Myocyte (in vitro differentiated cells): ENCODE results near the gene NEDD4L. TPM values are rescaled to one million over a fixed set of nuclear protein-coding genes. Genes with fewer than 3 reads are reported as not detected.
A peak's percentile ranks its signal among the peaks of the same experiment; 100 is the strongest.

Experiments
- DNase-seq: peaks from one replicate; pipeline ENCODE4 v3.0.0-alpha.2; 2012; ENCODE audit warnings: low read depth
- total RNA-seq: library from RNA; depleted of rRNA; stranded (reverse); fragments of >200 nt; gene quantifications from 2 replicates; pipeline ENCODE4 v1.2.3, GENCODE V29; 2014

Gene NEDD4L
- total RNA-seq, 1 donor from 2014 or later, result 31.7 TPM

DNA sequence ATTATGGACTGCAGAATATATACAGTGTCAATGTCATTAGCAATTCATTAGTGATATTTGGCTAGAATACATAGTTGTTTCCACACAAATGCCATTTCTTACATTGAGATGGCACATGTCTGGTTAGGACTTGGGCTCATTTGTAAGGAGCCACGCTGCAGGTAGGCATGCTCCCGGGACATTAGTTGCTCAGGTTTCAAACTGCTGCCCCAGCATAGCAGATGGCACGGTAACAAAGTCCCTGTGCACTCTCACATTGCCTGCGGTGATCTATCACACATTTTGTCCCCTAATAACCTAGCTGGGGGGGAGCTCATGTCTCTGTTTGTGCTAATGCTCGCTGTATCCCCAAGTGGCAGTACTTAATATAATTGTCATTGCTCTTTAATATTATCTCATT, 185.1 kb downstream of the NEDD4L start:
- no peak for DNase-seq

DNA sequence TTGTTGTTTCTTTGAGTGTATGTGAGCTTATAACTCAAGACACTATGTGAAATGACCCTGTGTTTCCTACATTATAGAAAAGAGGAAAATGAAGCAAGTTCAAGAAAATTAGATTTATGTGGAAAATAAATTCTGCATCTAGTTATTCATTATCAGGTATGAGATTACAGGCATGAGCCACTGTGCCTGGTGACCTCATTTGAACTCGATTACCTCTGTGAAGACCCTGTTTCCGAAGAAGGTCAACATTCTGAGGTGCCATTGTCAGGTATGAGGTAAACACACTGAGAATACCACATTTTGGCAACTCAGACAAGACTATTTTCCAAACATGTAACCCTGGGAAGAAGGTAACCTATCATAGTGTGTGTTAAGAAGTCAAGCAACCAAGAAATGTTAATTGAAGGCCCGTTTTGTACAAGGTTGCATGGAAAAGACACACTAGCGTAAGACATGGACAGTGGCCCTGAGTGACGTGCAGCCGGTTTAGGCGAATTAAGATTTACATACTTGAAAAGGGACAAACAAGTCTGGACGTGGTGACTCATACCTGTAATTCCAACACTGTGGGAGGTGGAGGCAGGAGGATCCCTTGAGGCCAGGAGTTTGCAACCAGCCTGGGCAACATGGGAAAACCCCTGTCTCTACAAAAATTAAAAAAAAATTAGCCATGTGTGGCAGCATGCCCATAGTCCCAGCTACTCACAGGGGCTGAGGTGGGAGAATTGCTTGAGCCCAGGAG, 186.6 kb downstream of the NEDD4L start:
- no peak for DNase-seq

DNA sequence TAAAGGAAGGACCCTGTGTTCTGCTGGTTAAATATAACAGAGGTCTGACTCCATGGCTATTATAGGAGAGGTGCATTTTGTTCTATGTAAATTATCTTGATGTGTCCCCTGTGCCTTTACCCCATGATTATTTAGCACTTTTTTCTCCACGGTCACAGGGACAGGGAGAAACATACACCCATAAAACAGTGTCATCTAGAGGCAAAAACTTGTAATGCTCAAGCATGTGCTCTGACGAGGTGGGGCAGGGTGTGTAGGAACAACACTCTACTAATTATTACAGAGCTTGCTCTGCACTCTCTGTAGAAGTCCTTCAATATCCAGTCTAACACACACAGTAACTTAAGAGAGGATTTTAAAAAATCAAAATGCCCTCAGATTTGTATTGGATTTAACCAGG, 187.9 kb downstream of the NEDD4L start:
- DNase-seq, result peak; percentile 55

DNA sequence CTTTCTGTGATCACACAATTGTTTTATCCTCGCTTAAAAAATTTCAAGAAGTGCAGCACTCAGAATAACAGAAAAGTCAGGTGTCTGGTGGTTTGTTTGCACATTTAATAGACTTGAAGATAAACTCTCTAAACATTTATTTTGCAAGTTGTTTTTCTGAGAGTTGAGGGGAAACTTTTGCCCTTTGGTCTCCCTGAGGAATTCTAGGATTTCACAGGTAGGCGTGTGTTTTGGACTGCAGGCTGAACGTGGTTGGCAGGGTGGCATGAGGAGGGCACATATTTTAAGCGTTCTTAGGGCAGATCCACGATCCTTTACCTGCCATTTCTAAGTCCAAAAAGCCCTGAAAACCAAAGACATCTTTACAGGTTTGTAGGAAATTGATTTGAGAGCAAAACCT, 188.6 kb downstream of the NEDD4L start:
- DNase-seq, result no peak

DNA sequence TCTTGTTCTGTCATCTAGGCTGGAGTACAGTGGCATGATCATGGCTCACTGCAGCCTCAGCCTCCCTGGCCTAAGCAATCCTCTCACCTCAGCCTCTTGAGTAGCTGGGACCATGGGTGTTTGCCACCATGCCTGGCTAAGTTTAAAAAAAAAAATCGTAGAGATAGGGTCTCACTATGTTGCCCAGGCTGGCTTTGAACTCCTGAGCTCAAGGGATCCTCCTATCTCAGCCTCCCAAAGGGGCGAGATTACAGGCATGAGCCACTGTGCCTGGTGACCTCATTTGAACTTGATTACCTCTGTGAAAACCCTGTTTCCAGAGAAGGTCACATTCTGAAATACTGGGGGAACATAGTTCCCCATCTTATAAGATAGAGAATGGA, 190.3 kb downstream of the NEDD4L start:
- DNase-seq, result no peak

DNA sequence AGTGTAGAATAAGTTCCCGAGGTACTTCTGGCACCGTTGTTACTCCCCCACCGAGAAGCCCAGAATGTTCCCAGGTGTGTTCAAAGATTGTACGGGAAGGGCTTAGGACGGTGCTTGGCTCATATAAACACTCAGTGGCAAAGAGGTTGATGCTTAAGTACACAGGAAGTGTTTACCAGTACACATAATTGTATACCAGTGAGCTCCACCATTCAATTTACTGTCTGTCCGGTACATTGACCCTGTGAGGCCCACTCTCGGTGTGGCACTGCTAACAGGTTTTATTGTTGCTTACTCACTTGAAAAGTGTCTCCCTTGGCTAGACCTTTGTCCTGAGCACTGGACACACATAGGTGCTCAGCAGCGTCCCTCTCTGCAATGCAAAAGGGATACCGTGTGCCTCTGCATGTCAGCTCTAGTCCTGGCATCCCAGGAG, 191.0 kb downstream of the NEDD4L start:
- no peak for DNase-seq

DNA sequence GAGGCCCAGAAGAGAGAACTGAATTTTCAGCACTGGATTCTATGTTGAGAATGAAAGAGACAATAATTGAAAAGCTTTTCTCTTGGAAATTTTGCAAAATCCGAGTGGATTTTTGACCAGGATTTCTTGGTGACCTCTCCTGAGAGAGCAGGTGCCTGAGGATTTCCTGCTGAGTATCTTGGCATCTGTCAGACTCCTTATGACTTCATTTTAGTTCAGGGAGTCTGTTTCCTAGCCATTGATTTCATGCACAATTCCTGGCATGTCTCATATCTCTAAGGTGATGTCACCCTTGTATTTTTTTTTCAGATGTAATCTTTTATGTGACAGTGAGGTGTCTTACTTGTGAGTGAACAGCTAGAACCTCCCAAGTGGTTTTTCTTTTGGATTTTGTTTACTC, 195.9 kb downstream of the NEDD4L start:
- DNase-seq, result no peak

DNA sequence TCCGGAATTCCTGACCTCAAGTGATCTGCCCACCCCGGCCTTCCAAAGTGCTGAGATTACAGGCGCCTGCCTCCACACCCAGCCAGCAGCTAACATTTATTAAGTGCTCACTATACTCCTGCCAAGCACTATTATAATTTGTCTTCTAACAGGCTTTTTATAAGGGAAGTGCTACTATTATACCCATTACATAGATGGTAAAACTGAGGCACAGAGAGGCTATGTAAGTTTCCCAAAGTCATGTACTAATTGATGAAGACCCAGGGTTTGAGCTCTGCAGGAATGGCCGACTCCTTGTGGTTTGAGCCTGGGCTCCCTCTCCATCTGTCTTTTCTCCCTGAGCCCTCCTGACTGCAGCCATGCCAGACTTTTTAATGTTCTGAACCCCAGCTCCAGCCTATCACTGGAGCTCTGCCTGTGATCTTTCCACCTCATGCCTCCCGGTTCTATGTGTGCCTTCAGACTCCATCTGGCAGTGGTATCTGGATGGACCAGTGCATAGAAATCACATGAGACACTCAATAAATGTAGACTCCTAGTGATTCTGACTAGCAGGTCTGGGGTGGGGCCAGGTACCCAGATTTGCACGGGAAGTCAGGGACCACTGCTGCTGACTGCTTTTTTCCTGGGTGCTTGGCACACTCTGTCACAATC, 197.1 kb downstream of the NEDD4L start:
- DNase-seq, result no peak

DNA sequence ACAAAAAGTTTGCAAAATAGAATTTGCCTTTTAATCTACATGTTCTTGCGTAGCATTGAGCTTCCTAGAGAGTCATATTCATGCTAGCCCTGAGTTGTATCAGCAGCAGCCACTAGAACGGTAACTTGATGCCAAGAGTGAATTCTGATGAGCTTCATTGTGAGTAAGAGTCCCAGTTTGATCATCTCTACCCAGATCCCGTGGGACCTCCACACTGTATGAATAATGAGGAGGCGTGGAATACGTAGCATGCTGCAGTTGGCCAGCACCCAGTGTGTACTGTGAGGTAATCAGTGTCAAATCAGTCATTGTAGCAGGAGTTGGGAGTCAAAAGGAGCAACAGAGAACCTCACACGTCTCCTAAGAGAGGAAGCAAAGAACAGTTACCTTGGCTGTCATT, 197.9 kb downstream of the NEDD4L start:
- DNase-seq, result peak; percentile 90

DNA sequence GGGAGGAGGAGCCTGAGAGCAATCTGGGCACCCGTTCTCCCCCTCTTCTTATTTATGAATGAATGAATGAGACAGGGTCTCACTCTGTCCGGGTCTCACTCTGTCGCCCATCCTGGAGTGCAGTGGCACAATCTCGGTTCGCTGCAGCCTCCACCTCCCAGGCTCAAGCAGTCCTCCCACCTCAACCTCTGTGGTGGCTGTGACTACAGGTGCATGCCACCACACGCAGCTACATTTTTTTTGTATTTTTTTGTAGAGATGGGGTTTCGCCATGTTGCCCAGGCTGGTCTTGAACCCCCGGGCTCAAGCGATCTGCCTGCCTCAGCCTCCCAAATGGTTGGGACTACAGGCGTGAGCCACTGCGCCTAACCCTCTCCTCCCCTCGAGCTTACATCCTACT, 198.4 kb downstream of the NEDD4L start:
- no peak for DNase-seq

DNA sequence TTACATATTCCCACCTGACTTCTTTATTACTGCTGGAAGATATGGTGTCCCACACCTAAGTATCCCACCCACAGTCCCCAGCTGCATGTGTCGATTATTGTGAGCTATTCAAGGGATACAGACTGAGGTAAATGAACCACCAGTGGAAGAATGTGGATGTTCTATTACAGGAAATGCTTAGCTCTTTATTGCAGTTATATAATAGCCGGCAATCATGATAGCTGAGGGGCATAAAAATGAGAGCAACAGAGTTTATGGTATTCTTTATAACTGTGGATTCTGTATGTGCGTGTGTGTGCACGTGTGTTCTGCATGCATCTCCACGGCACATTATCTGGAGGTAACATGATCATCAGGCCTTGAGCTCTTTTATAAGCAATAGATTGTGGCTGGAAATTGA, 198.9 kb downstream of the NEDD4L start:
- no peak for DNase-seq

DNA sequence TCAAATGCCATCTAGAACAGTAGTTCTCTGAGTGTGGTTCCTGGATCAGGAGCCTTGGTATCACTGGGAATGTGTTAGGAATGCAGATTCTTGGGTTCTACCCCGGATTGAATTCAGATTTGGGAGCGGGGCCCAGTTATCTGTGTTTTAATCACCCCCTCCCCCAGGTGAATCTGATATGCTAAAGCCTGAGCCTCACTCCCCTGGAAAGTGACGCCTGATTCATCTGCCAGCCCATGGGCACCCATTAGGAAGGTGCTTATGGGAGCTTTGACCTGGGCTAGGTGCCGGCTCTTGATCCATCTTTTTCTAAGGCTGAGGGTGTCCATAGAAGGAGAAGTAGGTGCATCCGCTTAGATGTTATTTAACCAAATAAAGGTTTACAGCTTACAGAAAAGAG, 199.4 kb downstream of the NEDD4L start:
- DNase-seq, result no peak

DNA sequence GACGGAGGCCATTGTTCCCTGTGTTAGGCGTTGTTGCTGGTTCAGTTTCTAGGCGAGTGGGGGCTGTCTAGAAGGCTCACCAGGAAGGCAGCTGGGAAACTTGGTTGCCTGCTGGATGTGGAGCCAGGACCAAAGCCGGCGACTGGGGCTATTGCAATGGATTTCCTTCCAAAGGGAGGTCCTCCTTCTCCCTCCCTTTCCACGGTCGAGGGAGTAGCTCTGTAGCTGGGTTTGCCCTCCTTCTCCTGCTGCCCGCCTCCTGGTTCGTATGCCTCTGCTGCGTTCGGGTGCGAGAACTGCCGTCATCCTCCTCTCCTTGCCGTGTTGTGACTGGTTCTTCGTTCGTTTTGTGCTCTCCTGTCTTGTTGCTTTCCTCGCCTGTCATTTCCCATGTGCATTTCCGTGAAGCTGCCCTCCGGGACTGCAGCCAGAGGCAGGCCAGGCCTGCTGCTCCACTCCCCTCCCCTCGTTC, 203.4 kb downstream of the NEDD4L start:
- DNase-seq, result no peak

DNA sequence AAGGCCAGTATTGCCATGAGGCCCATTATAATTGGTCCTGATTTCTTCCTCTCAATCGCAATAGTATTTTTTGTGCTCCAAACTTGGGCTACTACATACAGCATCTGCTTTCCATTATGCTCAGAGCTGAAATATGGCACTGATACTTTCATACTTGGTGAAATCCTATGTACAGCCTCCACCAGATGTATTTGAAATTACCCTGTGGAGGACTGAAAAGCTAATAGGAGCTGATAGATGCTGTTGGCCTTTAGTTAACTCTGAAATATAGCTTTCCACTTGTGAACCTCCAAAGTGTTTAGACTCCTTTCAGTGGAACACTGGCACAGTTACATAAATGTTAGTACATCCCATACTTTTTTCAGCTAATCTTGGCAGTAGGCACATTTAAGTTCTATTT, 205.7 kb downstream of the NEDD4L start:
- DNase-seq, result no peak

DNA sequence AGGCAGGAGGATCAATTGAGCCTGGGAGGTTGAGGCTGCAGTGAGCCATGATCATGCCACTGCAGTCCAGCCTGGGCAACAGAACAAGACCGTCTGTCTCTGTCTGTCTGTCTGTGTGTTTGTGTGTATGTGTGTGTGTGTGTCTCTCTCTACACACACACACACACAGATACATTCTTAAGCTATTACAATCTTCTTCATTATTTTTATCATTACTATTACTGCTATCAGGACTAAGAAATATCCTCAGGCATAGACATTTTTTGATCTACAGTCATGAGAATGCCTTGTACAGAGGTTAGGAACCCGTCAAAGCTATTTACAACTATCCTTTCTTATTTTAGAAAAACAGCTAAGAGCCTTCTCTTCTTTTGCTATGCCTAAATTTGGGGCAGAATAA, 207.4 kb downstream of the NEDD4L start:
- DNase-seq, result no peak

DNA sequence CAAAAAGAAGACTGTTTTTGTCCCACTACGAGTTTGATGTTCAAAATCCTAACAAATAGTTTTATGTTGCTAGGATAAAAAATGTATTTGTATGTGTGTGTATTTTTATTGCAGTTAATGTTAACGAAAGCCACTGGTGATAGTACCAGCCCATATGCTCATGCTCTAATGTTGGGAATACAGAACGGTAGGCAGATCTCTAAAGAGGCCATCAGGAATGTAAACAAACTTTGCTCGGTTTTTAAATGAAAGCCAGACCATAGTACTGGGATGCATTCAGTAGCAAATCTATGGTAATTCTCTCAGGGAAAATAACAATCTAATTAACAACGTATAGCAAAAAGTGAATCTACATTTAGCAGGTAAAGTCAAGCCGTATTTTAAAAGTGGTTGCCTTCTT, 208.1 kb downstream of the NEDD4L start:
- DNase-seq, result no peak

DNA sequence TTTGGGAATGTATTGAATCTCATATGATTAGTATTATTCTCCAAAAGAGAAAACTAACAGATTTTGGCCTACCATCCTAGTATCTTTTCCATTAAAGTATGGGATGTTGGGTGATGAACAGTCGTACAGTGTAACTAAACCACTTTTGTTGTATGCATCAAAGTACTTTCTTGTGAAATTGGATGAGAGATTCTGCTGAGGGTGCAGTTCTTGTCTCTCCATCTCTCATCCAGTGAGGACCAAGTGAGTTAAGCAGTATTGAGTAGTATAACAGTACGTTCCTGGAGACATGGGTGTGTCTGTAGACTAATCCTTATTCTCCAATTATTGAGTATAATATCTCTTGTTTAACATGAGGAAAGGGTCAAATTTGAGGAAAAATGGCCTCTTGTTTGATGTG, 209.3 kb downstream of the NEDD4L start:
- no peak for DNase-seq

DNA sequence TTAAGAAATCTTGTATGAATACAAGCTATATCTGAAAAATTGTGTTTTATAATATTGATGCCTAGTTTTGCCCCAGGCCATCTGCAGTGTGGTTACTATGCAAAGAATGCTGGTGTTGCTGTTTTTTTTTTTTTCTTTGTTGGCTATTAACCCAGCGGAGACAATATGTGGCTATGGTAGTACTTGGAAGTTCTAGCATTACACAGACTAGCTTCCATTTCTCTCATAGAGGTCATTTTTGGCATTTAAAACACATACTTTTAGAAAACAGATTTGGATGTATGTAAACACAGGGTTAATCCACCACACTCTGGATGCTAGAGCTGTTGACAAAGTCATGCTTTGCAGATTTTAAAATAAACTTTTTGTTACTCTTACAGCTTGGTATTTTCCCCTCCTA, 209.8 kb downstream of the NEDD4L start:
- no peak for DNase-seq

DNA sequence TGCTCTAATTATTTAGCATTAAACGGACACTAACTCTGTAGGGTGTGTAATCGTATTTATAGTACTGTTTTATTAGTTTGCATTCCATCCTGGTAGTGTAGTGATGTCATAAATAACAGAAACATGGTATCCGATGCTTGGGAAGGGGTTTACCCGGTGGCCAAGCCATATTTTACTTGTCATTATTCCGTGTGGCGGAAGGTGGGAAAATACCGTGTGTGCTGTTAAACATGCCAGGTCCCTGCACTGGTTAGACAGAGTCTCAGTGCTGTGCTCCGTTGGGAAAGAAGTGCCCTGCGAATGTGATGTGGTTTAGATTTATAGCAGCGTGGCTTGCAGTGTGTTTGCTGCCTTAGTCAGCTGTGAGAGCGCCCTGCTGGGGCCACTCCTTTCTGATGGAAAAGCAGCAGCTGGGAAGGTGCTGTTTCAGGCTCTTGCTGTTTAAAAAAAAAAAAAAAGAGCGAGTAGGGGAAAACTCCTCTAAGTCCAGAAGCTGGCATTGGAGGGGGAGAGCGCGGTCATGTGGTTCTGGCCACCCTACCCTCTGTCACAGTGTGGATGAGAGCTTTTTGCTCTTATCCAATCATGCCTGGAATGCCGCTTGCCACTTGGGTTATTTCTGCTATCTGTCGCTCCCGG, 211.0 kb downstream of the NEDD4L start:
- peak; percentile 97 for DNase-seq

DNA sequence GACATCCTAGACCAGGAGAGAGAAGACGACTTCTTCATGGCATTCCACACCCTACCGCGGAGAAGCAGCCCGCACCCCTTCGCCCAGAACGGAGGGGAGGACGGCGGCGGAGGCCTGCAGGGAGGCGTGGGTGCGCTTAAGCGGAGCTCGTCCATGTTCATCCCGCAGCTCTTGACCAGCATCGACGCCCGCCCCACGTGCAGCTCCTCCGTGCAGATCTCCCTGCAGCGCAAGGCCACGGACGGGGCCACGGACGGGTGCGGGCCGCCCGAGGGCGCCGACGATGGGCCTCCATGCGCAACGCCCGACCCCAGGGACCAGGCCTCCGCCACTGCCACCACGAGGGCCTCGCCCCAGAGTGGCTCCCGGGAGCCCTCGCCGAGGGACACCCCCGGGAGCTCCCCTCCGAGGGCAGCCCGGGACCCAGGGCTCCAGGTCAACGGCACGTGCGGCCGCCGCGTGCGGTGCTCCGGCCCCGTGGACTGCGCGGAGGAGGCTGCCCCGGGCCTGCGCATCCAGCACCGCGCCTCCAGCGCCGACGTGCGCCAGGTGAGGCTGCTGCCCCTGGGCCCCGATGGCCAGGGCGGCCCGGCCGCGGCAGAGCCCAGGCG, 211.8 kb downstream of the NEDD4L start:
- DNase-seq, result no peak

DNA sequence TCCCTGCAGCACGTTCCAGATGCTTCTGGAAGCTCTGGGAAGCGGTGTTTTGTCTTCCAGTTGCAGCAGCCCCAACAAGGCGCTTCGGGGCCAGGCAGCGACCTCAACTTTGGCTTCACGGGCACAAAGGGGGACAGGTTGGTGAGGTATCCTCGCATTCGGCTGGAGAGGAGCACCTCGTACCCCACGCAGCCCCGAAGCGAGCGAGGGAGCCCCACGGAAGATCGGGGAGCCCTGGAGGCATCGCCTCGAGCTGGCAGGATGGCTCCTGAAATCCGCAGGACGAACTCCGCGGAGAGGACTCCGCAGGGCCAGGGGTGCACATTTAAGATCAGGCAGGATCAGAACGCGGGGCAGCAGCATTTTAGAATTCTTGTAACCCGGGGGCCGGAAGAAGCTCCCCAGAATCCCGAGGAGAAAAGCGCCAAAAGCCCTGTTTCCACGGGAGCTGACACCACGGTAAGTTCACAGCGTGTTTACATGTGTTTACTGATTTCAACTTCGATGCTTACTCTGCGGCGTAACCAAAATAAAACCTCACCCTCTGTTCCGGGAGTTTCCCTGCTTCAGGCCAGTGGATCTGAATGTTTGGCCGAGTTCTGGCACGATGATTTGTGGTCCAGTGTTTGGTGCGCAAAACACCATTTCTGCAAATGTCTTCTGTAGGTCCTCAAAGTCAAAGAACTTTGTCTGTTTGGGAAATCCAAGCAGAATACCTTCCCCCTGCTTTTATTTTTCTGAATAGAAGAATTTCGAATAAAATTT, 212.5 kb downstream of the NEDD4L start:
- DNase-seq, result peak; percentile 50
